Erythroblast (primary cell): ENCODE measurements around the gene CDHR5.

ENCODE experiments used
- GATA1 ChIP-seq: IDR thresholded peaks from 2 replicates; pipeline ENCODE4 v1.6.1; 2011; ENCODE audit warnings: low read depth, mild to moderate bottlenecking, control low read depth, low read length, moderate library complexity
- POLR2A ChIP-seq: IDR thresholded peaks from 2 replicates; pipeline ENCODE4 v1.6.1; 2011; ENCODE audit warnings: mild to moderate bottlenecking, low read length

DNA sequence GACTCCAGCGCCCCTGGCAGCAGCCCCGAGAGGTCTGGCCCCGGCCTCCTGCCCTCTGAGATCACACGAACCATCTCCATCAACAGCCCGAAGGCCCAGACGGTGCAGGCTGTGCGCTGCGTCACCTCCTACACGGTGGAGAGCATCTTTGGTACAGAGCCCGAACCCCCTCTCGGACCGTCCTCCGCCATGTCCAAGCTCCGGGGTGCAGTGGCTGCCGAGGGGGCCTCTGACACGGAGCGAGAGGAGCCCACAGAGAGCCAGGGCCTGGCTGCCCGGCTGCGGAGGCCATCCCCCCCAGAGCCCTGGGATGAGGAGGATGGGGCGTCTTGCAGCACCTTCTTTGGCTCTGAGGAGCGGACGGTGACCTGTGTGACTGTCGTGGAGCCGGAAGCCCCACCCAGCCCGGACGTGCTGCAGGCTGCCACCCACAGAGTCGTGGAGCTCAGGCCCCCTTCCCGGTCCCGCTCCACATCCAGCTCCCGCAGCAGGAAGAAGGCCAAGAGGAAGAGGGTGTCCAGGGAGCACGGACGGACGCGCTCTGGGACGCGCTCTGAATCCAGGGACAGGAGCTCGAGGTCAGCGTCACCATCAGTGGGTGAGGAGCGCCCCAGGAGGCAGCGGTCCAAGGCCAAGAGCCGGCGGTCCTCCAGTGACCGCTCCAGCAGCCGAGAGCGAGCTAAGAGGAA is 16.6 kb downstream of the CDHR5 start:
- no peak for TF ChIP-seq POLR2A
- TF ChIP-seq GATA1, result no peak
